ENCODE results near the gene CYTIP.

GRCh38 chr2:157479081-157480027 lies 35.5 kb upstream of the CYTIP start:
- TF ChIP-seq CTCF (IDR thresholded peaks at IDR 0.05) (no peak), RAD21 (IDR thresholded peaks at IDR 0.05; ENCODE audit: low read length) (no peak), USF1 (IDR thresholded peaks at IDR 0.05; ENCODE audit: borderline replicate concordance, low read depth) (no peak), TCF12 (IDR thresholded peaks at IDR 0.05) (no peak), YY1 (IDR thresholded peaks at IDR 0.05; ENCODE audit: low read depth) (no peak)

All from SK-N-SH (cell line).